Measurements from ENCODE around the gene GPR68. TPM values are rescaled to one million over a fixed set of nuclear protein-coding genes. Genes with fewer than 3 reads are reported as not detected.

Gene GPR68
- polyA plus RNA-seq, 1 donor (not counting 4 experiments of a cell fraction or from before 2014, with no cell fraction given), result 1.2 TPM

DNA sequence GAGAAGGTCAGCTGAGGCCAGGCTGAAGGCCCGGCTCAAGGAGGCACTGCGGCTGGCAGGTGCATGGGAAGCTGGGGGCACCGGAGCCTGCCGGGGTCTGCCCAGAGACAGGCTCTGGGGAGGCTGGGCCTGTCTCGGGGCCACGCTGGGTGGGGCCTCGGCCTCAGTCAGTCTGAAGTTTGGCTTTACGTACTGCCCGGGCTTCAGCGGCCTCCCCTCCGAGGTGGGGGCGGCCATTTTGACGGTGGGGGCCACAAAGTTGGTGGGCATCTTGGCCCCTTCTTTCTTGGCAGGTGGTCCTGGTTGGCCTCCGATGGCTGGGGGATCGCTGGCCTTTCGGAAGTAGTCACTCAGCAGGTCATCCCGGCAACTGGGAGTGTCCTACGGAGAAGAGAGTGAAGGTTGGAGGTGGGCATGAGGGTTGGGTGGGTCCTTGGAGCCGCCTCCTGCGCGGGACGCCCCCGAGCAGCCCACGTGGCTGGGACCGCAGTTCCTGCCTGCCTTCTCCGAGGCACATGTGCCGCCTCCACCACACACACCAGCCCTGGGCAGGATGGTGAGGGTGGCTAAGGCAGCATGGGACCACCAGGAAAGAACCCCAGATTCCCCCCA is 28.9 kb upstream of the GPR68 start:
- Histone ChIP-seq H3K27me3 (ENCODE audit: control insufficient read depth, extremely low read depth, insufficient read depth, low read length) (no peaks in the 10 kb centered on the region), H3K79me2 (ENCODE audit: control insufficient read depth, insufficient read depth, low read length) (no peaks in the 10 kb centered on the region), H4K20me1 (ENCODE audit: control insufficient read depth, extremely low read depth, insufficient read depth, low read length) (no peaks in the 10 kb centered on the region), H3K27ac (ENCODE audit: control insufficient read depth, insufficient read depth, low read length) (no peak overlapping the region), H3K9me1 (ENCODE audit: control insufficient read depth, extremely low read depth, insufficient read depth, low read length) (no peaks in the 10 kb centered on the region), H3K4me2 (ENCODE audit: control insufficient read depth, extremely low read depth, insufficient read depth, low read depth, low read length) (no peak overlapping the region), H3K4me1 (ENCODE audit: control insufficient read depth, extremely low read depth, insufficient read depth, low read length) (peaks cover 19% of the 10 kb centered on the region), H2AFZ (ENCODE audit: control insufficient read depth, low read length) (no peak overlapping the region), H3K4me3 (ENCODE audit: control insufficient read depth in 2 of 3, extremely low read depth in 1 of 3, insufficient read depth in 2 of 3, low read depth in 1 of 3, low read length in 3 of 3) (no peak overlapping the region), H3K9ac (ENCODE audit: control insufficient read depth, extremely low read depth, insufficient read depth, low read length) (no peak overlapping the region), H3K36me3 (ENCODE audit: control insufficient read depth in 2 of 2, extremely low read depth in 1 of 2, insufficient read depth in 2 of 2, low read length in 2 of 2) (no peaks in the 10 kb centered on the region), H3K9me3 (ENCODE audit: control insufficient read depth, low read depth, low read length) (no peaks in the 10 kb centered on the region)
- dilution Hi-C loops (cut with MboI; ENCODE audit: extremely low pct_ligation_motif_present, low sequenced_read_pairs), result no loop called here
- FAIRE-seq (no peak), DNase-seq (ENCODE audit: low read depth, low spot score) (no peak)
- no peak for TF ChIP-seq EZH2 (IDR thresholded peaks at IDR 0.05; ENCODE audit: low read length)
- TF ChIP-seq, protein P1, sequence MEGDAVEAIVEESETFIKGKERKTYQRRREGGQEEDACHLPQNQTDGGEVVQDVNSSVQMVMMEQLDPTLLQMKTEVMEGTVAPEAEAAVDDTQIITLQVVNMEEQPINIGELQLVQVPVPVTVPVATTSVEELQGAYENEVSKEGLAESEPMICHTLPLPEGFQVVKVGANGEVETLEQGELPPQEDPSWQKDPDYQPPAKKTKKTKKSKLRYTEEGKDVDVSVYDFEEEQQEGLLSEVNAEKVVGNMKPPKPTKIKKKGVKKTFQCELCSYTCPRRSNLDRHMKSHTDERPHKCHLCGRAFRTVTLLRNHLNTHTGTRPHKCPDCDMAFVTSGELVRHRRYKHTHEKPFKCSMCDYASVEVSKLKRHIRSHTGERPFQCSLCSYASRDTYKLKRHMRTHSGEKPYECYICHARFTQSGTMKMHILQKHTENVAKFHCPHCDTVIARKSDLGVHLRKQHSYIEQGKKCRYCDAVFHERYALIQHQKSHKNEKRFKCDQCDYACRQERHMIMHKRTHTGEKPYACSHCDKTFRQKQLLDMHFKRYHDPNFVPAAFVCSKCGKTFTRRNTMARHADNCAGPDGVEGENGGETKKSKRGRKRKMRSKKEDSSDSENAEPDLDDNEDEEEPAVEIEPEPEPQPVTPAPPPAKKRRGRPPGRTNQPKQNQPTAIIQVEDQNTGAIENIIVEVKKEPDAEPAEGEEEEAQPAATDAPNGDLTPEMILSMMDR (optimal IDR thresholded peaks at IDR 0.05 in 1 of 3, IDR thresholded peaks at IDR 0.05 in 1 of 3, conservative IDR thresholded peaks at IDR 0.05 in 1 of 3; ENCODE audit: extremely low read depth in 1 of 3, insufficient read depth in 2 of 3, low read length in 3 of 3), result no peak

DNA sequence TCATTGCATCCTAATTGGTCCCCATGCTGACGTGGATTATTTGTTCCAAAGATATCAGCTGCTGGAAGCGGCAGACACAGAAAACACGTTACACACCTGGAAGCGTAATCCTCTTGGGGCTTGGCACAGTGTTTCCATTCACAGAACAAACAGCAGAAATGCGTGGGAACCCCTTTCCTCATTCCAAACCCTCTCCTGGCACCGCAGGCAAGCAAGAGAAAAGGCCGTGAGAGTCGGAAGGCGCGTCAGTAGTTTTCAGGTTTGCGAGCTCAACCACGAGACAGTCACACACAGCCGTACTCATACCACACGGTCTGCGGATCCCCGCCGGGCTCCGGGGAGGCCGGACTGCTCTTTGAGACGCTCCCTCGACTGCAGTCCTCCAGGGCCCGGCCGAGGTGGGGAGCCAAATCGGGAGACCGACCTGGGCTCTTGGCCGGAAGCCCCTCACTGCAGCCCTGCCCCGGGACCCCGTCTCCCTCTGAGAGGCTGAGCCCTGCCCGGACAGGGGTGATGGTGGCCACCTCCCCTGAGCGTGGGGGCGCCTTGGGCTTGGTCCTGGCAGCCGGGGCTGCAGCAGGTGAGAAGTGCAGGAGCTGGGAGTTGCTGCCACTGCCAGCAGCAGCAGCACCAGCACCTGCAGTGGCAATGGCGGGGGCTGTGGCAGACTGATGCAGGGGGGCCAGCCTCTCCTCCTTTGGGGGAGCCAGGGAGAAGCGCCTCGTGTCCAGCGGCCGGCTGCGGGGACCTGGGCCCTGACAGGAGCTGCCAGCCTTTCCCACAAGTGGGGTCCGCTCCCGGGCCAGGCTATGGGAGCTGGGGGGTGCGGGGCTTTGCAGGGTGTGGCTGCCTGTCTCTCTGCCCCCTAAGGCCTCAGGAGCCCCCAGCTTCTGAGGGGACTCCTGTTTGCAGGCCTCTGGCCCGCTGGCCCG is 28.1 kb upstream of the GPR68 start:
- Histone ChIP-seq H3K9me1 (ENCODE audit: control insufficient read depth, extremely low read depth, insufficient read depth, low read length) (no peaks in the 10 kb centered on the region), H3K9ac (ENCODE audit: control insufficient read depth, extremely low read depth, insufficient read depth, low read length) (no peak overlapping the region), H3K79me2 (ENCODE audit: control insufficient read depth, insufficient read depth, low read length) (no peaks in the 10 kb centered on the region), H3K4me1 (ENCODE audit: control insufficient read depth, extremely low read depth, insufficient read depth, low read length) (peaks cover 11% of the 10 kb centered on the region), H3K4me2 (ENCODE audit: control insufficient read depth, extremely low read depth, insufficient read depth, low read depth, low read length) (no peak overlapping the region), H3K9me3 (ENCODE audit: control insufficient read depth, low read depth, low read length) (no peaks in the 10 kb centered on the region), H3K27ac (ENCODE audit: control insufficient read depth, insufficient read depth, low read length) (no peak overlapping the region), H3K4me3 (ENCODE audit: control insufficient read depth in 2 of 3, extremely low read depth in 1 of 3, insufficient read depth in 2 of 3, low read depth in 1 of 3, low read length in 3 of 3) (no peak overlapping the region), H2AFZ (ENCODE audit: control insufficient read depth, low read length) (no peak overlapping the region), H3K27me3 (ENCODE audit: control insufficient read depth, extremely low read depth, insufficient read depth, low read length) (no peaks in the 10 kb centered on the region), H3K36me3 (ENCODE audit: control insufficient read depth in 2 of 2, extremely low read depth in 1 of 2, insufficient read depth in 2 of 2, low read length in 2 of 2) (no peaks in the 10 kb centered on the region), H4K20me1 (ENCODE audit: control insufficient read depth, extremely low read depth, insufficient read depth, low read length) (no peaks in the 10 kb centered on the region)
- FAIRE-seq, result no peak
- DNase-seq (ENCODE audit: low read depth, low spot score), result no peak
- dilution Hi-C loops (cut with MboI; ENCODE audit: extremely low pct_ligation_motif_present, low sequenced_read_pairs), result no loop called here
- TF ChIP-seq EZH2 (IDR thresholded peaks at IDR 0.05; ENCODE audit: low read length), result no peak
- TF ChIP-seq, protein P1 (optimal IDR thresholded peaks at IDR 0.05 in 1 of 3, IDR thresholded peaks at IDR 0.05 in 1 of 3, conservative IDR thresholded peaks at IDR 0.05 in 1 of 3; ENCODE audit: extremely low read depth in 1 of 3, insufficient read depth in 2 of 3, low read length in 3 of 3), result no peak

Measured in keratinocyte (primary cell).